ENCODE measurements around the gene ADCY10.

ADCY10 gene, protein sequence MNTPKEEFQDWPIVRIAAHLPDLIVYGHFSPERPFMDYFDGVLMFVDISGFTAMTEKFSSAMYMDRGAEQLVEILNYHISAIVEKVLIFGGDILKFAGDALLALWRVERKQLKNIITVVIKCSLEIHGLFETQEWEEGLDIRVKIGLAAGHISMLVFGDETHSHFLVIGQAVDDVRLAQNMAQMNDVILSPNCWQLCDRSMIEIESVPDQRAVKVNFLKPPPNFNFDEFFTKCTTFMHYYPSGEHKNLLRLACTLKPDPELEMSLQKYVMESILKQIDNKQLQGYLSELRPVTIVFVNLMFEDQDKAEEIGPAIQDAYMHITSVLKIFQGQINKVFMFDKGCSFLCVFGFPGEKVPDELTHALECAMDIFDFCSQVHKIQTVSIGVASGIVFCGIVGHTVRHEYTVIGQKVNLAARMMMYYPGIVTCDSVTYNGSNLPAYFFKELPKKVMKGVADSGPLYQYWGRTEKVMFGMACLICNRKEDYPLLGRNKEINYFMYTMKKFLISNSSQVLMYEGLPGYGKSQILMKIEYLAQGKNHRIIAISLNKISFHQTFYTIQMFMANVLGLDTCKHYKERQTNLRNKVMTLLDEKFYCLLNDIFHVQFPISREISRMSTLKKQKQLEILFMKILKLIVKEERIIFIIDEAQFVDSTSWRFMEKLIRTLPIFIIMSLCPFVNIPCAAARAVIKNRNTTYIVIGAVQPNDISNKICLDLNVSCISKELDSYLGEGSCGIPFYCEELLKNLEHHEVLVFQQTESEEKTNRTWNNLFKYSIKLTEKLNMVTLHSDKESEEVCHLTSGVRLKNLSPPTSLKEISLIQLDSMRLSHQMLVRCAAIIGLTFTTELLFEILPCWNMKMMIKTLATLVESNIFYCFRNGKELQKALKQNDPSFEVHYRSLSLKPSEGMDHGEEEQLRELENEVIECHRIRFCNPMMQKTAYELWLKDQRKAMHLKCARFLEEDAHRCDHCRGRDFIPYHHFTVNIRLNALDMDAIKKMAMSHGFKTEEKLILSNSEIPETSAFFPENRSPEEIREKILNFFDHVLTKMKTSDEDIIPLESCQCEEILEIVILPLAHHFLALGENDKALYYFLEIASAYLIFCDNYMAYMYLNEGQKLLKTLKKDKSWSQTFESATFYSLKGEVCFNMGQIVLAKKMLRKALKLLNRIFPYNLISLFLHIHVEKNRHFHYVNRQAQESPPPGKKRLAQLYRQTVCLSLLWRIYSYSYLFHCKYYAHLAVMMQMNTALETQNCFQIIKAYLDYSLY (N-terminal part only)

DNA sequence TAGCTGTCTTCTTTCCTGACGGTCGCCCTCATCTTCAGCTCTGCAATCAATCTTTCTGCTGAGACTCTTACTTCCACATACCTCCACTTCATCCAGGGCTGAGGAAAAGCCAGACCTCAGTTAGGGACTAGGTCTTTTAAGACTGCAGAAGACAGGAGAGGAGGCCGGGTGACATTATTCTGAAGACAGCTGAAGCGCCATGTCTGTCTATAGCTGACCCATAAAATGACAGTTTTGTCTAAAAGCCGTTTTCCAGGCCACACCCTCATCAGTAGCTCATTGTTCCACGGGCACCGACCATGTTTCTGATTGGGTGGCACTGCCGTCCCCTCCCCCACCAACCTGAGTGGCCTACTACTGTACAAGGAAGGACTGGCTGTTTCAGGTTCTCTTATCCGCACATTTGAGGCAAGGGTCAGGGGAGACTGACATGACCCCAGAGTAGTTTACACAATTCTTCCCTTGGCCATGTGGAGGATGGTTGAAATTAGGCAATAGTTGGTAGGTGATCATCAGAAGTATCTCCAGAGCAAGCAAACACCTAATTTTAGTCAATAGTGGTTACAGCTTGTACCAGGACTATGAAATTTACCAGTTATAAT lies at the start of gene ADCY10:
ADCY10 (minus strand) TSS at position 240 of the 602 bp plus-strand sequence. CDS start 8,994 bp downstream, outside the sequence.
- Histone ChIP-seq H3K36me3 (ENCODE audit: low read depth) (peaks cover 5% of the 10 kb centered on the region; the same call in 1 of the 2 replicates), H3K4me3 (ENCODE audit: severe bottlenecking) (no peak within 1 kb of the TSS), H3K27ac (ENCODE audit: poor library complexity, severe bottlenecking) (no peak within 1 kb of the TSS), H3K9me3 (ENCODE audit: severe bottlenecking) (no peaks in the 10 kb centered on the region), H3K27me3 (ENCODE audit: insufficient read depth, poor library complexity, severe bottlenecking) (no peaks in the 10 kb centered on the region), H3K4me1 (ENCODE audit: insufficient read depth, poor library complexity, severe bottlenecking) (peaks cover 8% of the 10 kb centered on the region)
- ATAC-seq (ENCODE audit: low read depth) (no peak), DNase-seq (ENCODE audit: low spot score) (no peak)
- TF ChIP-seq, protein P1, sequence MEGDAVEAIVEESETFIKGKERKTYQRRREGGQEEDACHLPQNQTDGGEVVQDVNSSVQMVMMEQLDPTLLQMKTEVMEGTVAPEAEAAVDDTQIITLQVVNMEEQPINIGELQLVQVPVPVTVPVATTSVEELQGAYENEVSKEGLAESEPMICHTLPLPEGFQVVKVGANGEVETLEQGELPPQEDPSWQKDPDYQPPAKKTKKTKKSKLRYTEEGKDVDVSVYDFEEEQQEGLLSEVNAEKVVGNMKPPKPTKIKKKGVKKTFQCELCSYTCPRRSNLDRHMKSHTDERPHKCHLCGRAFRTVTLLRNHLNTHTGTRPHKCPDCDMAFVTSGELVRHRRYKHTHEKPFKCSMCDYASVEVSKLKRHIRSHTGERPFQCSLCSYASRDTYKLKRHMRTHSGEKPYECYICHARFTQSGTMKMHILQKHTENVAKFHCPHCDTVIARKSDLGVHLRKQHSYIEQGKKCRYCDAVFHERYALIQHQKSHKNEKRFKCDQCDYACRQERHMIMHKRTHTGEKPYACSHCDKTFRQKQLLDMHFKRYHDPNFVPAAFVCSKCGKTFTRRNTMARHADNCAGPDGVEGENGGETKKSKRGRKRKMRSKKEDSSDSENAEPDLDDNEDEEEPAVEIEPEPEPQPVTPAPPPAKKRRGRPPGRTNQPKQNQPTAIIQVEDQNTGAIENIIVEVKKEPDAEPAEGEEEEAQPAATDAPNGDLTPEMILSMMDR (IDR thresholded peaks at IDR 0.05; ENCODE audit: poor library complexity, severe bottlenecking): no peak

GRCh38 chr1:167957710-167958109 lies 43.8 kb upstream of the ADCY10 start:
- Histone ChIP-seq H3K4me1 (ENCODE audit: insufficient read depth, poor library complexity, severe bottlenecking) (peaks cover 11% of the 10 kb centered on the region), H3K27me3 (ENCODE audit: insufficient read depth, poor library complexity, severe bottlenecking) (no peaks in the 10 kb centered on the region), H3K4me3 (ENCODE audit: severe bottlenecking) (no peak overlapping the region), H3K27ac (ENCODE audit: poor library complexity, severe bottlenecking) (no peak overlapping the region), H3K9me3 (ENCODE audit: severe bottlenecking) (no peaks in the 10 kb centered on the region), H3K36me3 (ENCODE audit: low read depth) (peaks cover 22% of the 10 kb centered on the region)
- ATAC-seq (ENCODE audit: low read depth): peak; percentile 48; the same call in 1 of the 3 replicates
- no peak for DNase-seq (ENCODE audit: low spot score)
- TF ChIP-seq, protein P1 (IDR thresholded peaks at IDR 0.05; ENCODE audit: poor library complexity, severe bottlenecking): no peak

DNA sequence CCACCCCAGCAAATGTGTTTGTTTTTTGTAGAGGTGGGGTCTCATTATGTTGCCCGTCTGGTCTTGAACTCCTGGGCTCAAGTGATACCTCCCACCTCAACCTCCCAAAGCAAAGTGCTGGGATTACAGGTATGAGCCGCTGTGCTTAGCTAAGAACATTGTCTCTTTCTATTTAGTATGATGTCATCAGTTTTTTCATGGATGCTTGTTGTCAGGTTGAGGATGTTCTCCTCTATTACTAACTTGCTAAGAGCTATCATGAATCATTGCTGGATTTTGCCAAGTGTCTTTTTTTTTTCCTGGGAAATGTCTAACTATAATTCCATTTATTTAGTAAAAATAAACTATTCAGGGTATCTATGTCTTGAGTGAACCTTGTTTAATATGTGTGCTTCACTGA lies 42.0 kb upstream of the ADCY10 start:
- H3K27me3 ChIP-seq (ENCODE audit: insufficient read depth, poor library complexity, severe bottlenecking): no peaks in the 10 kb centered on the region
- H3K27ac ChIP-seq (ENCODE audit: poor library complexity, severe bottlenecking): no peak overlapping the region
- TF ChIP-seq, protein P1 (IDR thresholded peaks at IDR 0.05; ENCODE audit: poor library complexity, severe bottlenecking): no peak
- H3K36me3 ChIP-seq (ENCODE audit: low read depth): peaks cover 35% of the 10 kb centered on the region
- H3K4me1 ChIP-seq (ENCODE audit: insufficient read depth, poor library complexity, severe bottlenecking): peaks cover 11% of the 10 kb centered on the region
- peak; percentile 19; the same call in 1 of the 3 replicates for ATAC-seq (ENCODE audit: low read depth)
- no peaks in the 10 kb centered on the region for H3K9me3 ChIP-seq (ENCODE audit: severe bottlenecking)
- H3K4me3 ChIP-seq (ENCODE audit: severe bottlenecking): no peak overlapping the region
- DNase-seq (ENCODE audit: low spot score): no peak

DNA sequence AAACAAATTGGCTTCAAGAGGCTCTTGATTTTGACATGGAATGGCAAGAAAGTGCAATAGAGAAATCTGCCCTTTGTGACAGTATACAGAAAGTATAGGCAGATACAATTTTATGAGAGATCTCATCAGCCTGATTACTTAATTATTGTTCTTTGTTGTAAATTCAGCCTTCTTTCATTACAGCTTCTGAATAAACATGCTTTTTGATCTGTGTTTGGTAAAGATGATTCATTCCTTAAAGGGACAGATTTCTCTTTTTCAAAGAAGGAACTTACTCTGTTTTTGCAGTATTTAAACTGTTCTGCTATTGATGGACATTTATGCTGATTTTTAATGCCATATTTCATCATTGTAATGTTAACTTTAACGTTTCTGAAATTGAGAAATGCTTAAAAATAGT lies 36.6 kb upstream of the ADCY10 start:
- no peak for ATAC-seq (ENCODE audit: low read depth)
- DNase-seq (ENCODE audit: low spot score): no peak
- Histone ChIP-seq H3K9me3 (ENCODE audit: severe bottlenecking) (no peaks in the 10 kb centered on the region), H3K4me3 (ENCODE audit: severe bottlenecking) (no peak overlapping the region), H3K27me3 (ENCODE audit: insufficient read depth, poor library complexity, severe bottlenecking) (no peaks in the 10 kb centered on the region), H3K4me1 (ENCODE audit: insufficient read depth, poor library complexity, severe bottlenecking) (peaks cover 5% of the 10 kb centered on the region), H3K36me3 (ENCODE audit: low read depth) (peaks cover 35% of the 10 kb centered on the region), H3K27ac (ENCODE audit: poor library complexity, severe bottlenecking) (no peak overlapping the region)
- TF ChIP-seq, protein P1 (IDR thresholded peaks at IDR 0.05; ENCODE audit: poor library complexity, severe bottlenecking): no peak

All from RWPE2 (cell line).